DOHH2 (cell line): Measurements from ENCODE around the gene EVPL.

ENCODE experiments used
- EZH2phosphoT487 ChIP-seq: fragments of 200-600 bp; sonication (generic); IDR thresholded peaks from 2 replicates; pipeline ENCODE4 v1.6.1; 2017; ENCODE audit warnings: borderline replicate concordance, mild to moderate bottlenecking, antibody characterized with exemption, low read length, moderate library complexity, mixed read lengths
- TF ChIP-seq, protein P1 (sequence below): fragments of 200-600 bp; sonication (generic); IDR thresholded peaks from one replicate; pipeline ENCODE4 v1.5.1; 2014; ENCODE audit warnings: antibody characterized with exemption, mild to moderate bottlenecking, low read depth, low read length; ENCODE audit not compliant: poor library complexity, severe bottlenecking

DNA sequence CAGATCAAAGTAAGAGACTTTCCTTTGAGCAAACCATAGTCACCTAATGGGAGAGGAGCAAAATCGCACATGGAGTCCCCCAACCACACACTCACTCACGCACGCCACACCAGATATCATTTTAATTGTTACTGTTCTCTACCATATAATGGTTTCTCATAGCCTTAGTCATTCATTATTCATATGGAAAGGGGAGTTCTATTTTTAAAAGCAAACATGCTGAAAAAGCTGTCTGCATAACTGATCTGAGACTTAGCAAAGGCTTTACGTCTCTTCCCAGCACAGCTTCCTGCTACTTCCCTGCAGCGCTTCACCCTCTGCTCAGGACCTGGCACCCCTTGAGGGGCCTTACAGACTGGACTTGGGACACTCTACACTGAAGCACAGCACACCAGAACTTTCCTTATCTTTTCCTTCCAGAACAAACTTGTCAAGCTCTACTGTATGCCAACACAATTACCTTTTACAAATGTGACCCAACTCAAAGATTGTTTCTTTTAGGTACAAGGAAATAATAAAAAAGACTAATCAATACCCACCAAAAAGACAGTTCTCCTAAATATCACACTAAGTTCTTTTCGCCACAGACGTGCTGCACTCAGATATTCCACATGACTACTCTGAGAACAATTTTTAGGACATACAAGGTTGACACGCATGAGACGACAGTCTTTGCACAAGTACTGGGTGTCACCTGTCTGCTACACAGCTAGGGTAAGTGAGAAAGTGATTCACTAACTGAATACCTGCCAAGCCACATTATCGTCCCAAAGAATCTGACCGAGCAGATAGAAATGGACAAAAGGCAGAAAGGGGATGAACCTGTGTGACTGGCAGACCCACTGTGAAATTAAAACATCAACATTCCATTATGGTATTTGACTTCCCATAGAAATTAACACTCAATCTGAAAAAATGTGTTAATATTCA lies 23.7 kb upstream of the EVPL start:
- no peak for TF ChIP-seq EZH2phosphoT487
- TF ChIP-seq, protein P1, sequence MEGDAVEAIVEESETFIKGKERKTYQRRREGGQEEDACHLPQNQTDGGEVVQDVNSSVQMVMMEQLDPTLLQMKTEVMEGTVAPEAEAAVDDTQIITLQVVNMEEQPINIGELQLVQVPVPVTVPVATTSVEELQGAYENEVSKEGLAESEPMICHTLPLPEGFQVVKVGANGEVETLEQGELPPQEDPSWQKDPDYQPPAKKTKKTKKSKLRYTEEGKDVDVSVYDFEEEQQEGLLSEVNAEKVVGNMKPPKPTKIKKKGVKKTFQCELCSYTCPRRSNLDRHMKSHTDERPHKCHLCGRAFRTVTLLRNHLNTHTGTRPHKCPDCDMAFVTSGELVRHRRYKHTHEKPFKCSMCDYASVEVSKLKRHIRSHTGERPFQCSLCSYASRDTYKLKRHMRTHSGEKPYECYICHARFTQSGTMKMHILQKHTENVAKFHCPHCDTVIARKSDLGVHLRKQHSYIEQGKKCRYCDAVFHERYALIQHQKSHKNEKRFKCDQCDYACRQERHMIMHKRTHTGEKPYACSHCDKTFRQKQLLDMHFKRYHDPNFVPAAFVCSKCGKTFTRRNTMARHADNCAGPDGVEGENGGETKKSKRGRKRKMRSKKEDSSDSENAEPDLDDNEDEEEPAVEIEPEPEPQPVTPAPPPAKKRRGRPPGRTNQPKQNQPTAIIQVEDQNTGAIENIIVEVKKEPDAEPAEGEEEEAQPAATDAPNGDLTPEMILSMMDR, result no peak
